K562 (cell line): ENCODE data around the gene WDR86.

Source experiments
- MAZ ChIP-seq, 2 experiments: fragments of 450-650 bp in 1 of 2; sonication (generic) in 1 of 2; formaldehyde crosslinking; IDR thresholded peaks in 1 of 2; conservative IDR thresholded peaks in 1 of 2; 2 replicates each; pipeline versions ENCODE4 v1.4.0 to v1.5.0; 2020; ENCODE audit warnings: mild to moderate bottlenecking in 1 of 2, missing genetic modification reagents in 1 of 2
- RAD21 ChIP-seq, 2 experiments: fragments of 250-450 bp in 1 of 2; fragments of 450-650 bp in 1 of 2; sonication (Bioruptor Pico) in 1 of 2; formaldehyde crosslinking in 1 of 2; IDR thresholded peaks in 1 of 2; conservative IDR thresholded peaks in 1 of 2; 2 replicates each; pipeline versions ENCODE4 v1.4.0 to v1.8.0; 2020 to 2022; ENCODE audit warnings: mild to moderate bottlenecking in 2 of 2, moderate library complexity in 1 of 2
- SMARCE1 ChIP-seq: fragments of 450-650 bp; IDR thresholded peaks from 2 replicates; pipeline ENCODE4 v1.7.1; 2016; ENCODE audit warnings: mild to moderate bottlenecking
- SREBF2 ChIP-seq: sonication (generic); formaldehyde crosslinking; IDR thresholded peaks from 2 replicates; pipeline ENCODE4 v1.4.0; 2020; ENCODE audit warnings: mild to moderate bottlenecking, missing genetic modification reagents
- TCF7L2 ChIP-seq: fragments of 150-350 bp; IDR thresholded peaks from 2 replicates; pipeline ENCODE4 v1.6.1; 2016; ENCODE audit warnings: low read depth, mild to moderate bottlenecking, low read length, moderate library complexity
- ZNF398 ChIP-seq: fragments of 250-450 bp; sonication (Bioruptor Pico); IDR thresholded peaks from 2 replicates; pipeline ENCODE4 v1.8.0; 2021; ENCODE audit warnings: moderate library complexity, mild to moderate bottlenecking, inconsistent platforms
- ZNF644 ChIP-seq: fragments of 200-800 bp; sonication (Bioruptor generic); IDR thresholded peaks from 2 replicates; pipeline ENCODE4 v1.6.1; 2016; ENCODE audit warnings: low read depth, missing genetic modification characterization, missing compliant biosample characterization
- TF ChIP-seq, protein P1 (sequence below): IDR thresholded peaks from 2 replicates; pipeline ENCODE4 v1.6.1; 2011; ENCODE audit warnings: borderline replicate concordance, low read depth, mild to moderate bottlenecking, moderate library complexity, low read length; ENCODE audit not compliant: insufficient read depth, poor library complexity, severe bottlenecking

DNA sequence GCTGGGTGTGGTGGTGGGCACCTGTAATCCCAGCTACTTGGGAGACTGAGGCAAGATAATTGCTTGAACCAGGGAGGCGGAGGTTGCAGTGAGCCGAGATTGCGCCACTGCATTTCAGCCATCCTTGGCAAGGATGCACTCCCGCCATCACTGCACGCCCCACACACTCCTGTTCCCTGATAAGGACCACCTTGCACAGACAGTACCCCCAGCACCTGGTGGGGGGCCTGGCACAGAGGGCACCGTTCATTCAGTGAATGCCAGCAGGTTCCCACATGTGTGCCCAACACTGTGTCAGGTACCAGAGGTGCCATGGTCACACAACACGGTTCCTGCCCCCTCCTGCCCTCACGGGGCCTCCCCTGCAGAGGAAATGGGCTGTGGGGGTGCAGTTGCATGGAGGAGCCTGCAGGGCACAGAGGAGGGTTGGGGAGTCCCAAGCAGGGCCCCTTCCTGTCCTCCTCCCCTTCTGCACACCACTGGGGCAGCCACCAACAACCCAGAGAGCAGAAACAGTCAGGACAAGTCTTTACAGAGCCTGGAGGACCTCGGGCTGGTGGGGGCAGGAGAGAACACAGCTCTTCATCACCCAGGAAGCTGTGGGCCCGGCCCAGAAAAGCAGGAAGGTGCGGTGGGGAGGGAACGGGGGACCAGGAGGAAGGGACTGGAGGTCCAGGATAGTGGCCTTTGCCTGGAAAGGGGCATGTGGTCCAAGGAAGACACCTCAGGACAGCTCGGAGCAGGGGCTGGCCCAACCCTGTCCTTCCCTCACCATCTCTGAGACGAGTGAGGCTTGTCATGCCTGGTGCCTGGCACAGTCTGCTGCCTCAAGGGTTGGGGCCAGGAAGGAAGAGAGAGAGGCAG, 23.1 kb upstream of the WDR86 start:
- TF ChIP-seq, protein P1, sequence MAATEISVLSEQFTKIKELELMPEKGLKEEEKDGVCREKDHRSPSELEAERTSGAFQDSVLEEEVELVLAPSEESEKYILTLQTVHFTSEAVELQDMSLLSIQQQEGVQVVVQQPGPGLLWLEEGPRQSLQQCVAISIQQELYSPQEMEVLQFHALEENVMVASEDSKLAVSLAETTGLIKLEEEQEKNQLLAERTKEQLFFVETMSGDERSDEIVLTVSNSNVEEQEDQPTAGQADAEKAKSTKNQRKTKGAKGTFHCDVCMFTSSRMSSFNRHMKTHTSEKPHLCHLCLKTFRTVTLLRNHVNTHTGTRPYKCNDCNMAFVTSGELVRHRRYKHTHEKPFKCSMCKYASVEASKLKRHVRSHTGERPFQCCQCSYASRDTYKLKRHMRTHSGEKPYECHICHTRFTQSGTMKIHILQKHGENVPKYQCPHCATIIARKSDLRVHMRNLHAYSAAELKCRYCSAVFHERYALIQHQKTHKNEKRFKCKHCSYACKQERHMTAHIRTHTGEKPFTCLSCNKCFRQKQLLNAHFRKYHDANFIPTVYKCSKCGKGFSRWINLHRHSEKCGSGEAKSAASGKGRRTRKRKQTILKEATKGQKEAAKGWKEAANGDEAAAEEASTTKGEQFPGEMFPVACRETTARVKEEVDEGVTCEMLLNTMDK: no peak
- no peak for TF ChIP-seq SREBF2 (CRISPR knock-in tag)
- no peak for TF ChIP-seq MAZ (CRISPR knock-in tag; conservative IDR thresholded peaks at IDR 0.05 in 1 of 2, IDR thresholded peaks at IDR 0.05 in 1 of 2)
- TF ChIP-seq TCF7L2: no peak
- TF ChIP-seq RAD21 (CRISPR knock-in tag; conservative IDR thresholded peaks at IDR 0.05 in 1 of 2, IDR thresholded peaks at IDR 0.05 in 1 of 2): no peak
- no peak for TF ChIP-seq ZNF398 (CRISPR knock-in tag)
- TF ChIP-seq ZNF644 (tag): no peak
- TF ChIP-seq SMARCE1: no peak
